K562 (cell line): ENCODE measurements around the gene NT5C2. TPM values are rescaled to one million over a fixed set of nuclear protein-coding genes. Genes with fewer than 3 reads are reported as not detected.

ENCODE experiments used
- ARID1B ChIP-seq: fragments of 450-650 bp; IDR thresholded peaks from 2 replicates; pipeline ENCODE4 v1.6.1; 2016; ENCODE audit warnings: antibody characterized with exemption, mild to moderate bottlenecking, inconsistent platforms
- ATF1 ChIP-seq, 2 experiments: fragments of 450-650 bp in 1 of 2; IDR thresholded peaks; 2 replicates each; pipeline ENCODE4 v1.6.1; 2016; ENCODE audit warnings: missing compliant biosample characterization in 1 of 2, missing genetic modification characterization in 1 of 2
- BRF1 ChIP-seq: IDR thresholded peaks from 3 replicates; pipeline ENCODE4 v1.6.1; 2011; ENCODE audit warnings: borderline replicate concordance, mild to moderate bottlenecking; ENCODE audit not compliant: insufficient read length; ENCODE audit errors: extremely low read depth
- CREB3 ChIP-seq: fragments of 450-650 bp; conservative IDR thresholded peaks from 2 replicates; pipeline ENCODE4 v1.6.1; 2016; ENCODE audit warnings: missing genetic modification characterization, low read depth, mild to moderate bottlenecking, missing compliant biosample characterization, moderate library complexity
- FOXM1 ChIP-seq, 2 experiments: fragments of 450-650 bp in 1 of 2; sonication (generic) in 1 of 2; formaldehyde crosslinking in 1 of 2; IDR thresholded peaks; 2 replicates each; pipeline versions ENCODE4 v1.6.1 to v1.9.0; 2017 to 2022; ENCODE audit warnings: low read depth in 2 of 2, mild to moderate bottlenecking in 2 of 2, missing genetic modification reagents in 1 of 2, moderate library complexity in 1 of 2
- GABPB2 ChIP-seq: fragments of 250-450 bp; sonication (Bioruptor Pico); conservative IDR thresholded peaks from 2 replicates; pipeline ENCODE4 v1.5.1; 2021; ENCODE audit warnings: mild to moderate bottlenecking
- HMGXB4 ChIP-seq: sonication (generic); formaldehyde crosslinking; IDR thresholded peaks from 2 replicates; pipeline ENCODE4 v1.8.1; 2023; ENCODE audit warnings: mild to moderate bottlenecking, missing genetic modification reagents
- MAX ChIP-seq: sonication (generic); formaldehyde crosslinking; IDR thresholded peaks from 2 replicates; pipeline ENCODE4 v1.9.0; 2022; ENCODE audit warnings: mild to moderate bottlenecking, missing genetic modification reagents
- PRPF4 ChIP-seq: fragments of 200-400 bp; formaldehyde crosslinking; IDR thresholded peaks from one replicate; pipeline ENCODE4 v1.6.1; 2017; ENCODE audit warnings: low read length, low read depth, mild to moderate bottlenecking; ENCODE audit not compliant: insufficient read depth, poor library complexity, severe bottlenecking
- RBFOX2 ChIP-seq: fragments of 200-400 bp; formaldehyde crosslinking; IDR thresholded peaks from 2 replicates; pipeline ENCODE4 v1.6.1; 2017; ENCODE audit warnings: low read depth, mild to moderate bottlenecking, low read length, moderate library complexity
- RFX5 ChIP-seq: IDR thresholded peaks from 2 replicates; pipeline ENCODE4 v1.6.1; 2011; ENCODE audit warnings: low read depth, mild to moderate bottlenecking, improper control_type of control experiment, low read length
- SIN3B ChIP-seq: fragments of 450-650 bp; IDR thresholded peaks from 2 replicates; pipeline ENCODE4 v1.6.1; 2017; ENCODE audit warnings: low read depth, mild to moderate bottlenecking, moderate library complexity
- TBL1XR1 ChIP-seq, 2 experiments: IDR thresholded peaks; 2 replicates each; pipeline ENCODE4 v1.6.1; 2012; ENCODE audit warnings: improper control_type of control experiment in 2 of 2, low read length in 2 of 2, mild to moderate bottlenecking in 1 of 2
- TCFL5 ChIP-seq: fragments of 250-450 bp; sonication (Bioruptor Pico); conservative IDR thresholded peaks from 2 replicates; pipeline ENCODE4 v1.6.1; 2021; ENCODE audit warnings: mild to moderate bottlenecking, moderate library complexity, matching md5 sums
- ZBTB34 ChIP-seq: fragments of 250-450 bp; sonication (Bioruptor Pico); IDR thresholded peaks from 2 replicates; pipeline ENCODE4 v1.8.0; 2021; ENCODE audit warnings: mild to moderate bottlenecking, moderate library complexity
- ZFP36 ChIP-seq: fragments of 150-350 bp; IDR thresholded peaks from 2 replicates; pipeline ENCODE4 v1.6.1; 2018; ENCODE audit warnings: low read length, low read depth; ENCODE audit not compliant: partially characterized antibody
- polyA plus RNA-seq, 8 experiments: library from polyadenylated mRNA; depleted of rRNA in 4 of 8; stranded (reverse) in 5 of 8; unstranded in 3 of 8; fragments of >200 nt; fragmentation: Nextera tagmentation in 2 of 8; fragmentation: Illumina TruSeq in 1 of 8; extraction: Ambion mirVana in 2 of 8; extraction: Trizol in 1 of 8; gene quantifications; 2 replicates each; pipeline versions ENCODE4 v1.2.1 to v1.2.3, GENCODE V29; 2011 to 2014; ENCODE audit warnings: inconsistent platforms in 1 of 8, missing spikeins in 1 of 8
- total RNA-seq, 7 experiments: library from RNA; depleted of rRNA in 6 of 7; stranded (reverse); fragments of >200 nt in 6 of 7; fragmentation: Illumina TruSeq in 2 of 7; extraction: Trizol in 2 of 7; gene quantifications; 2 replicates each; pipeline versions ENCODE4 v1.2.1 to v1.2.3, GENCODE V29; 2011 to 2021; ENCODE audit warnings: low replicate concordance in 1 of 7
- TF ChIP-seq, protein P1 (sequence below): fragments of 450-650 bp; formaldehyde crosslinking; IDR thresholded peaks from 2 replicates; pipeline ENCODE4 v1.4.0; 2020; ENCODE audit warnings: mild to moderate bottlenecking
- TF ChIP-seq, protein P2 (sequence below): fragments of 200-800 bp; sonication (Bioruptor generic); IDR thresholded peaks from 2 replicates; pipeline ENCODE4 v1.6.1; 2017; ENCODE audit warnings: missing genetic modification characterization, missing compliant biosample characterization

Gene NT5C2
- total and polyA plus RNA-seq, 9 of the 15 experiments (the other 6 are each of a cell fraction or from before 2014, with no cell fraction given) = 11.3 to 45.2 (median 27.7) TPM

- TF ChIP-seq TCFL5 (CRISPR knock-in tag) (no peak), HMGXB4 (CRISPR knock-in tag) (no peak), SIN3B (no peak), GABPB2 (CRISPR knock-in tag) (no peak), ZBTB34 (CRISPR knock-in tag) (no peak), PRPF4 (no peak), RFX5 (no peak), TBL1XR1 (IDR thresholded peaks at IDR 0.05; ENCODE audit: low read length in 2 of 2) (no peak), BRF1 (no peak), ARID1B (no peak), CREB3 (no peak), ZFP36 (peak; percentile 12), RBFOX2 (peak; percentile 90), ATF1 (CRISPR knock-in tag; IDR thresholded peaks at IDR 0.05) (no peak), ATF1 (tag; IDR thresholded peaks at IDR 0.05) (peak; percentile 56), FOXM1 (IDR thresholded peaks at IDR 0.05; ENCODE audit: low read depth) (no peak), FOXM1 (CRISPR knock-in tag; IDR thresholded peaks at IDR 0.05; ENCODE audit: low read depth) (no peak), MAX (CRISPR knock-in tag) (peak; percentile 43; the same call in 1 of the 2 replicates)
- TF ChIP-seq, protein P1, sequence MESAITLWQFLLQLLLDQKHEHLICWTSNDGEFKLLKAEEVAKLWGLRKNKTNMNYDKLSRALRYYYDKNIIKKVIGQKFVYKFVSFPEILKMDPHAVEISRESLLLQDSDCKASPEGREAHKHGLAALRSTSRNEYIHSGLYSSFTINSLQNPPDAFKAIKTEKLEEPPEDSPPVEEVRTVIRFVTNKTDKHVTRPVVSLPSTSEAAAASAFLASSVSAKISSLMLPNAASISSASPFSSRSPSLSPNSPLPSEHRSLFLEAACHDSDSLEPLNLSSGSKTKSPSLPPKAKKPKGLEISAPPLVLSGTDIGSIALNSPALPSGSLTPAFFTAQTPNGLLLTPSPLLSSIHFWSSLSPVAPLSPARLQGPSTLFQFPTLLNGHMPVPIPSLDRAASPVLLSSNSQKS (CRISPR knock-in tag) = no peak
- TF ChIP-seq, protein P2, sequence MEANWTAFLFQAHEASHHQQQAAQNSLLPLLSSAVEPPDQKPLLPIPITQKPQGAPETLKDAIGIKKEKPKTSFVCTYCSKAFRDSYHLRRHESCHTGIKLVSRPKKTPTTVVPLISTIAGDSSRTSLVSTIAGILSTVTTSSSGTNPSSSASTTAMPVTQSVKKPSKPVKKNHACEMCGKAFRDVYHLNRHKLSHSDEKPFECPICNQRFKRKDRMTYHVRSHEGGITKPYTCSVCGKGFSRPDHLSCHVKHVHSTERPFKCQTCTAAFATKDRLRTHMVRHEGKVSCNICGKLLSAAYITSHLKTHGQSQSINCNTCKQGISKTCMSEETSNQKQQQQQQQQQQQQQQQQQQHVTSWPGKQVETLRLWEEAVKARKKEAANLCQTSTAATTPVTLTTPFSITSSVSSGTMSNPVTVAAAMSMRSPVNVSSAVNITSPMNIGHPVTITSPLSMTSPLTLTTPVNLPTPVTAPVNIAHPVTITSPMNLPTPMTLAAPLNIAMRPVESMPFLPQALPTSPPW = no peak
These were observed 493 bp downstream of the NT5C2 start (continued) for GRCh38 chr10:103192451-103193106.
